Activated T-cell treated with anti-CD3 and anti-CD28 coated beads, Interleukin-2, amount 50 U/mL, for 4 hours (primary cell): ENCODE data around the gene STOML1. TPM values are rescaled to one million over a fixed set of nuclear protein-coding genes. Genes with fewer than 3 reads are reported as not detected.
A peak's percentile ranks its signal among the peaks of the same experiment; 100 is the strongest.
"Not testable (repeated sequence)": the region's sequence is repeated elsewhere in the genome, so short reads cannot be mapped to it uniquely, and the experiment has no call there.

Source experiments
- ATAC-seq, 2 donors: fragments of 200-7000 bp; cut with Tn5 transposase; one replicate each; pipeline ENCODE4 v1.10.0; 2021
- DNase-seq: peaks from one replicate; pipeline ENCODE4 v3.0.0-alpha.2; 2020
- H3K27me3 Mint-ChIP-seq: one replicate; pipeline ENCODE4 v1.8.0; 2021; ENCODE audit warnings: low read depth, mixed read lengths
- H3K36me3 Mint-ChIP-seq: one replicate; pipeline ENCODE4 v1.8.0; 2022; ENCODE audit warnings: mixed read lengths; ENCODE audit not compliant: insufficient read depth
- H3K4me1 Mint-ChIP-seq: one replicate; pipeline ENCODE4 v1.8.0; 2021; ENCODE audit warnings: low read depth, mixed read lengths
- H3K4me3 Mint-ChIP-seq: one replicate; pipeline ENCODE4 v1.8.0; 2021; ENCODE audit warnings: mild to moderate bottlenecking, moderate library complexity, mixed read lengths
- H3K9me3 Mint-ChIP-seq: one replicate; pipeline ENCODE4 v1.8.0; 2021; ENCODE audit warnings: mixed read lengths
- total RNA-seq, 3 donors: library from RNA; stranded (reverse); gene quantifications; one replicate each; pipeline ENCODE4 v1.2.1, GENCODE V29; 2021

The STOML1 gene
- total RNA-seq, 3 donors from 2014 or later: 14.6 to 17.9 (median 16.4) TPM

DNA sequence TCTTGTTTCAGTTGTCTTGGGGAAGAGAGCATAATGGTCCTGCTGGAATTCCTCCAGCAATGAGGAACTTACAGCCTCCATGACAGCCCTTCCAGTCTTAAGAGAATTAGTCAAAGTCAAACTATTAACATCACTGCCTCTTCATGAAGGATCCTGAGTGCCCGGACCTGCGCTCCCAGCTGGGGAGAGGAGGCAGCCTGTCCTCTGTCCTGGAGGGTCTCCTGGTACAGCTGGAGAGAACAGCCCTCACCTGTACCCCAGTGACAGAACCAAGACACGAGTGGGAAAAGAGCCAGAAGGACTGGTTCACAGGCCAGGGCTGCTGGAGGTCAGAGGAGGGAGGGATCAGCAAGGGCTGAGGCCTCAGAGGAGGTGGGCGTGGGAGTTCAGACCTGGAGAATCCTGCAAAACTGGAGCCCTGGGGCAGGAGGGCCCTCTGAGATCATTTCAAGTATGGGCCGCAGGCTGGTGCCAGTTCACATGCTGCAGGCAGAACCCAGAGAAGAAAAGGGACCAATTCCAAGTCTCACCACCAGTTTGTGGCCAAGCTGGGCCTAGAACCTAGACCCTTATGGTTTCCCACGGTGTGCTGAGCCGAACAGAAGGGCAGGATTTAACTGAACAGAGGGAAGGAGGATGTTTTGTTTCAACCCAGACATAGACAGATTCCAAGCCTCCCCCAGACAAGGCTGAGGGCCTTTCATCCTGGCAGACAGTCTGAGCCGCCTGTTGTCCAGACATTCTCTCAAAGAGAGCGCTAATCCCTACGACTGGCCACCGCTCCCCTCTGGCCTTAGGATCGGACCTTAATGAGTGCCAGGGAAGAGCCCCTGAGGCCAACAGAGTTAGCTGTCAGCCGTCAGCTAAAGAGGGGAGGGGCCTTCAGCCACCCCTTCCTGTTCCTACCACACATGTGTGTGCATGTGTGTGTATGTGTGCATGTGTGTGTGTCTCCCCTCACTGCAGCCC lies 47.6 kb downstream of the STOML1 start:
- ATAC-seq: no peak
- Mint-ChIP-seq H3K27me3 (no peaks in the 10 kb centered on the region), H3K4me1 (peaks cover 21% of the 10 kb centered on the region), H3K9me3 (no peaks in the 10 kb centered on the region), H3K36me3 (no peaks in the 10 kb centered on the region), H3K4me3 (no peak overlapping the region)
- DNase-seq: no peak

DNA sequence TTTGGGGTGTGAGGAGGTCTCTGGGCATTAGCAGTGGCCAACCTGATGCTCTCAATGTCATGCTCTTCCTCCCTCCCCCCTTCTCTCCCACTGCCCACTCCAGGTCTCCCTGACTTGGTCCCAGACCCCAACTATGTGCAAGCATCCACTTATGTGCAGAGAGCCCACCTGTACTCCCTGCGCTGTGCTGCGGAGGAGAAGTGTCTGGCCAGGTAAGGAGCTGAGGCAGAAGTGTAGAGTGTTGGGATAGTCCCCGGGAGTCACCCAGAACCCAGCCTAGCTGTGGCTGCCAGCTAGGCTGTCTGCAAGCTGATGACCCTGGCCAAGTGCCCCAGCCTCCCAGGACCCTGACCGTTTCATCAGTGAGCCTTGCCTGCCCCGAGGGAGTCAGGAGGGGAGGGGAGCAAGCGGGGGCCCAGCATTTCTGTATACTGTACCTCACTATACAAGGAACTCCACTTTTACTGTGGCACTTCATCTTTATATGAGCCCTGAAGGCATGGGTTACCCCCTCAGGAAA lies 49.3 kb downstream of the STOML1 start:
- ATAC-seq (no peak), DNase-seq (no peak)
- H3K36me3 Mint-ChIP-seq: no peaks in the 10 kb centered on the region
- no peaks in the 10 kb centered on the region for H3K9me3 Mint-ChIP-seq
- H3K4me3 Mint-ChIP-seq: no peak overlapping the region
- H3K27me3 Mint-ChIP-seq: no peaks in the 10 kb centered on the region
- H3K4me1 Mint-ChIP-seq: peaks cover 21% of the 10 kb centered on the region

DNA sequence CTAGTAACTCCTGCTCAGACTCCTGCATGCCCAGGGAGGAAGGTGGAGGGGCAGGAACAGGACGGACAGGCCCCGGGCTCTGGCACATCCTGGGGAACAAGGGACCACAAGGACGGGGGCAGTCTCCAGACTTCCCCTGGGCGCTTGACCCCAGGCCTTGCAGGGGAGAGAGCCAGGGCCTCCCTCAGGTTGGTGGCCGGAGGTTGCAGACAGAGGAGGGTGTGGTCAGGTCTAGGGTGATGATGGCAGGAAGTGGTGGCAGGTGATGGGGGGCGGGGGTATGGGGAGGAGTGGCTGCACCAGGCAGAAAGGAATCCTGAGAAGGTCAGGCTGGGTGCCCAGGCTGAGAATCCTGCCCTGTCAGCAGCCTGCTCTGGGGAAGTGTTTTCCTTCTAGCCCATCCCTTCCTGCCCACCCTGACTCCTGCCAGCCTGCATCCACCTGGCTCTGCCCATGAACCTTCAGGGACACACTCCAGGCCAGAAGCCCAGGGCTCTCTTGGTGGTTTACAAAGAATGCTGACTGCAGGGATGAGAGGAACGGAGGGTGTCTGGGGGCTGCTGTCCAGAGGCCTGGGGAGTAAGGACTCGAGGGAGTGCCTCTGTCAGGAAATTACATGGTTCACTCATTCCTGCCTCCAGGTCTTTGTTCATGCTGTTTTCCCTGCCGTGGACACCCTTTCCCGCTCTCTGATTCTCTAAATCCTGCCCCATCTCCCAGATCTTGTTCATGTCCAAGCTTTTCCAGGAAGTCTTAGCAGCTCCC lies 50.0 kb downstream of the STOML1 start:
- H3K4me1 Mint-ChIP-seq: peaks cover 21% of the 10 kb centered on the region
- no peaks in the 10 kb centered on the region for H3K9me3 Mint-ChIP-seq
- no peak for DNase-seq

DNA sequence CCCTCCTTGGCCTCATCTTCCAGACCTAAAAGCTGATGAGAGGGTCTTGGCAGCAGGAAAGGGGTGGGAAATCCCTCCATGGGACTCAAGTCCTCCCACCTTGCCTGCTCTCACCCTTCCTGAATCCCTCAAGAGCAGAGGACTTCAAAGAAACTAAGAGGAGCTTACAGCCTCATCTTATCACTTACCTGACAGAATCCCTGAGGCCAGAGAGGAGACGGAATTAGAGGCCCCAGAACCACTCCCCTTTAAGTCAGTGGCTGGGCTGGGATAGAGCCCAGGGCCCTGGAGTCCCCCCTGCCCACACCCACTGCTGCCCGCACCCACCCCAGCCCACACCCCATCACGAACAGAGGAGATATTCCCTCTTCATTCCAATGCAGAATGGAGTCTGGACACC lies 50.6 kb downstream of the STOML1 start:
- Mint-ChIP-seq H3K9me3 (no peaks in the 10 kb centered on the region), H3K36me3 (no peaks in the 10 kb centered on the region), H3K4me1 (peaks cover 20% of the 10 kb centered on the region), H3K27me3 (no peaks in the 10 kb centered on the region), H3K4me3 (no peak overlapping the region)
- DNase-seq (no peak), ATAC-seq (no peak)

More for the DNA sequence above, 50.0 kb downstream of the STOML1 start:
- ATAC-seq: peak in 1 of 2 donors; percentile 46
- Mint-ChIP-seq H3K4me3 (no peak overlapping the region), H3K36me3 (no peaks in the 10 kb centered on the region), H3K27me3 (no peaks in the 10 kb centered on the region)

DNA sequence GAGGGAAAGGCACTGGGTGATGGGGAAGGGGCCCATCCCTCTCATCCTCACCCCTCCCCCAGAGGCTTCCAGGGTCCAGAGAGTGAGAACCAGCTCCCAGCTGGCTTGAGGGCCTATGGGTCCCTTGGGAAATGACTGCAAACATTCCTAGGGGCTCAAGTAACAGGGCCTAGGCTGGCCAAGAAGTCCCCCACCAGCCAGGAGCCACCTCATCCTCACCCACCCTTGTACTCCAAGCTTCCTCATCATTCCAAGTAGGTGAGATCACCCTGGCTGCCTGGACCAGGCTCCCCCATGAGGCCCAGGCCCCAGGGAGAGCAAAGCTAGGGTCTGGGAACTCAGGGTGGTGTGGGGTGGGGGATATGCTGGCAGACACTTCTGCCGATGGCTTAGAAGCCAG lies 51.1 kb downstream of the STOML1 start:
- ATAC-seq (no peak), DNase-seq (no peak)
- no peak overlapping the region for H3K4me3 Mint-ChIP-seq
- peaks cover 19% of the 10 kb centered on the region for H3K4me1 Mint-ChIP-seq
- no peaks in the 10 kb centered on the region for H3K27me3 Mint-ChIP-seq
- no peaks in the 10 kb centered on the region for H3K9me3 Mint-ChIP-seq
- H3K36me3 Mint-ChIP-seq: no peaks in the 10 kb centered on the region

DNA sequence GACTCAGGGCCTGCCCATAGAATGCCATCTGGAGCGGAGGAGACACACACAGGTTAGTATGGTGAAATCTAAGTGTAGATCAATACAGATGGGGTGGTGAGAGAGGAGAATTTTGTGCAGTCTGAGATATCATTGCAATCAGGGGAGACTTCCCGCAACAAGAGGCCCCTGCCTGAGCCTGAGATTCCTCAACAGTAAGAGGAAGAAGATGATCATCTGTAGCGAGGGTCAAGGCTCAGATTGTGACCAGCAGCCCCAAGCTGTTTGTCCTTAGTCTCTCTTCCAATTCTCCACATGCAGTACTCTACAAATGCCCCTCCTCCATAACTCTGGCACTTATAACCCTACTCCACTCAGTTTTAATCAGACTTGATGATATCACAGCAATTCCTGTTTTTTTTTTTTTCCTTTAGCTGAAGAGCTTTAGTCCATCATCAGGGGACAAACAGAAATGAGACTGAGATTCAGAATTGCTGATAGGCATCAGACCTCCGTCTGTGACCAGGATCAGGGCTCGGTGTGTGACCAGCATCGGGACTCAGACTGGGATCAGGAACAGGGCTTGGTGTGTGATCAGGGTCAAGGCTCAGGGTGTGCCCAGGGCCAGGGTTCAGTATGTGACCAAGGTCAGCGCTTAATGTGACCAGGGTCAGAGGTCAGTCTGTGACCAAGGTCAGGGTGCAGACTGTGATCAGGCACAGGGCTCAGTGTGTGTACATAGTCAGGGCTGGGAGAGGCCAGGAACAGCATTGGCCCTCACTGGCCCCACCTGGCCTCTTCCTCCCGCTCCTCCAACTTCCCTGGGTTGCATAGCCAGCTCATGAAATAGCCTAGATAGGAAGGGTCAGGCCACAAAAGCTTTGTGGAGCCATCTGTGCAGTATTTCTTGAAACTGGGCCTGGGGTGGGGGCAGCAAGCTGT lies 51.8 kb downstream of the STOML1 start:
- ATAC-seq (no peak), DNase-seq (no peak)
- no peaks in the 10 kb centered on the region for H3K36me3 Mint-ChIP-seq
- H3K27me3 Mint-ChIP-seq: no peaks in the 10 kb centered on the region
- H3K9me3 Mint-ChIP-seq: no peaks in the 10 kb centered on the region
- peaks cover 19% of the 10 kb centered on the region for H3K4me1 Mint-ChIP-seq
- no peak overlapping the region for H3K4me3 Mint-ChIP-seq

DNA sequence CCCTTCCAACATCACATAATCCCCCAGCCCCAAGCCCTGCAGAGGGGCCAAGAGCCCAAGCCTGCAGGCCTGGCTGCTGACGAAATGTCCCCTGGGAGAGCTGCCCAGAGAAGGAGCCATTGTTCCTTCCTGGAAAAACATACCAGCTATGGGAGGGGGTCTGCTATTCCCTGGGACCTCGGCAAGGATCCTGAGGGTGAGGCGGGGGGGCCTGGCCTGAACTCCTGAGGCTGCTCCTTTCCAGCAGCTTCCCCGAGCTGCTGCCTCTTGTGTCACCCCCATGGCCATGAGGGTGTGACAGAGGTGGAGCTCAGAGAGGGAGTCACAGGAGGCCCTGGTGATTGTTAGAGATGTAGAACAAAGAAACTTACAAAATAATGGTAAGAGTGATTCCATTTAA lies 53.0 kb downstream of the STOML1 start:
- Mint-ChIP-seq H3K4me1 (peaks cover 25% of the 10 kb centered on the region), H3K27me3 (no peaks in the 10 kb centered on the region), H3K4me3 (no peak overlapping the region), H3K9me3 (no peaks in the 10 kb centered on the region), H3K36me3 (no peaks in the 10 kb centered on the region)
- DNase-seq: no peak
- no peak for ATAC-seq

DNA sequence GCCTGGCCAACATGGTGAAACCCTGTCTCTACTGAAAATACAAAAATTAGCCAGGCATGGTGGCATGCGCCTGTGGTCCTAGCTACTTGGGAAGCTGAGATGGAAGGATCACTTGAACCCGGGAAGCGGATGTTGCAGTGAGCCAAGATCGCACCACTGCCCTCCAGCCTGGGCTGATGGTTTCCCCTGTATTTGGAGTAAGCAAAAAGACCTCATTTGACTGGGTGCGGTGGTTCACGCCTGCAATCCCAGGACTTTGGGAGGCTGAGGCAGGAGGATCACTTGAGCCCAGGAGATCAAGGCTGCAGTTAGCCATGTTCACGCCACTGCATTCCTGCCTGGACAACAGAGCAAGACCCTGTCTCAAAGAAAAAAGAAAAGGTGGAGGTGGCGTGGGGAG lies 53.6 kb downstream of the STOML1 start:
- H3K4me3 Mint-ChIP-seq, DNase-seq, ATAC-seq, H3K27me3 Mint-ChIP-seq, H3K36me3 Mint-ChIP-seq, H3K9me3 Mint-ChIP-seq: not testable (repeated sequence)
- H3K4me1 Mint-ChIP-seq: peaks cover 25% of the 10 kb centered on the region

DNA sequence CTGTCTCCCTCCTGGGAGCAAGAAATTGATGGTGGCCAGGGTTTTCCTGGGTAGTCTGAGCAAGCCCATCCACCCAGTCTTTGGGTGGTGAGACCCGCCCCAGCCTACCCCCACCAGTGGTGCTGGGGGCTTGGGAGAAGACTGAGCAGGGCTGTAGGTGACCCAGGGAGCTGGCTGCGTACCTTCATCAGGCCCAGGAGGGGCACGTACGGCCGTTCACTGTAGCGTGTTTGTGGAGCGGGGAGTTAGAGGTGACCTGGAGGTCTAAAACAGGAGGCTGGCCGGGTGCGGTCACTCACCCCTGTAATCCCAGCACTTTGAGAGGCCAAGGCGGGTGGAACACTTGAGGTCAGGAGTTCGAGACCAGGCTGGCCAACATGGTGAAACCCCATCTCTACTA lies 54.4 kb downstream of the STOML1 start:
- ATAC-seq (no peak), DNase-seq (no peak)
- Mint-ChIP-seq H3K4me1 (peaks cover 23% of the 10 kb centered on the region), H3K27me3 (no peaks in the 10 kb centered on the region), H3K4me3 (no peak overlapping the region), H3K36me3 (no peaks in the 10 kb centered on the region), H3K9me3 (no peaks in the 10 kb centered on the region)

DNA sequence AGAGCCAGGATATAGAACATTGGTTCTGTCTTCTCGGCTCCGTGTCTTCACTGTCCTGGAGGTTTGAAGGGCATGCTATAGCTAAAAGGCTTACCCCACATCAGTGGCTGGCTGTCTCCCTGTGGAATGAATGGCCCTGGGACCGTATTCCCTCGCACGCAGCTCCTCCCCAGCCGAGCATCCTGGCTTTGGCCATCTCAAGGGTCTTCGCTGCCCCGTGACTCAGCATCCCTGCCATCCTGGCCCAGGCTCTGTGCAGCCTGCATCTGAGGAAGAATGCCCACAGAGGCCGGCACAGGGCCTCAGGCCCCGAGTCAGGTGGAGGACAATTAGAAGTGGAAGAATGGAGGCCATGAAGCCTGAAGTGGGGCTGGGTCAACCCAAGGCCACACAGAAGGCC lies 54.8 kb downstream of the STOML1 start:
- no peaks in the 10 kb centered on the region for H3K9me3 Mint-ChIP-seq
- peaks cover 19% of the 10 kb centered on the region for H3K4me1 Mint-ChIP-seq
- no peak overlapping the region for H3K4me3 Mint-ChIP-seq
- ATAC-seq: no peak
- no peaks in the 10 kb centered on the region for H3K27me3 Mint-ChIP-seq
- no peak for DNase-seq
- no peaks in the 10 kb centered on the region for H3K36me3 Mint-ChIP-seq

DNA sequence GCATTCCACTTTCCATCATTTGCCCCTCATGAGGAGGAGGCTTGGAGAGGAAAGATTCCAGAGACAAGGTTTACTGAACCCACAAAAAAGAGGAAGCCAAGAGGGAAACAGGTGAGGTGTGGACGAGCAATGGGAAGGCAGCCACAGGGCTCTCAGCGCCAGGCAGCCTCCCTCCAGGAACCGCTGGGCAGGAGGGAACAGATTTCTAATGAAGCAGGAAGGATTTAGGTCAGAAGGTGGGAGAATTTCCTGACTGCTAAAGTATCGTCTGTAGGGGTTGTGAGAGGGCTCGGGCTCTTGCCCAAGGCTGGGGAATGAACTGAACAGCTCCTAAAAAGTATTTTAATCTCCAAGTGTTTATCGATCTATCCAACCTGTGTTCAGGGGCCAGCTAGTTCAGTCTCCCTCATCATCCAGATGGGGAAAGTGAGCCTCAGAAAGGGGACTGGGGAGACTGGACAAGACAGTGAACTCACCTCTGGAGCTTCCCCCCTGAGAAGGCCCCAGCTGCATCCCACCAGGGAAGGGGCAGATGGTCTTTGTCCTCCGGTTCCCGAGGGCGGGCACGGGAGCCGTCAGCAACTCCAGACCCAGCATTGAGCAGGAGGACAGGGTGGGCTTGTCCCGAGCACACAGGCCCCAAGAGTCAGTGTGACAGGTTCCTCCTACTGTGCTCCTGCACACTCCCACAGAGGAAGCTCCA lies 55.4 kb downstream of the STOML1 start:
- no peaks in the 10 kb centered on the region for H3K27me3 Mint-ChIP-seq
- H3K36me3 Mint-ChIP-seq: no peaks in the 10 kb centered on the region
- ATAC-seq (no peak), DNase-seq (no peak)
- H3K4me1 Mint-ChIP-seq: peaks cover 14% of the 10 kb centered on the region
- H3K4me3 Mint-ChIP-seq: no peak overlapping the region
- H3K9me3 Mint-ChIP-seq: no peaks in the 10 kb centered on the region

DNA sequence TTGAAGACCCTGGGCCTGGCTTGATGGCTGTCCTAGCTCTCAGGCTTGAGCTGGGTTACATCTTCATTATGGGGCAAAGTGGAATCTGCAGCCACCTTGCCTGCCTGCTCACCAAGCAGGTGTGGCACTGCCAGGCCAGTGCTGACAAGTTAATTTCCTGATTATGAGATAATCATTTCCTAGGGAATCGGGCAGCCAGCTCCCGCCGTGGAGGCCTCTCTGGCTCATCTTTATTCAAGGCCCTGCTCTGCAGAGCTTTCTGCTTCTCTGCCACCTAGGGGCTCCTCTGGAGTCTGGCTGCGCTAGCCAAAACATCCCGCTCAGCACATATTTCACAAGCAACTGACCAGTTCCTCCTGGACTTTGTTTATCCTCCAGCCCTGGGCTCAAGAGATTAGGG lies 55.9 kb downstream of the STOML1 start:
- H3K4me1 Mint-ChIP-seq: peaks cover 10% of the 10 kb centered on the region
- ATAC-seq (no peak), DNase-seq (no peak)
- H3K36me3 Mint-ChIP-seq: no peaks in the 10 kb centered on the region
- H3K27me3 Mint-ChIP-seq: no peaks in the 10 kb centered on the region
- no peaks in the 10 kb centered on the region for H3K9me3 Mint-ChIP-seq
- H3K4me3 Mint-ChIP-seq: no peak overlapping the region

DNA sequence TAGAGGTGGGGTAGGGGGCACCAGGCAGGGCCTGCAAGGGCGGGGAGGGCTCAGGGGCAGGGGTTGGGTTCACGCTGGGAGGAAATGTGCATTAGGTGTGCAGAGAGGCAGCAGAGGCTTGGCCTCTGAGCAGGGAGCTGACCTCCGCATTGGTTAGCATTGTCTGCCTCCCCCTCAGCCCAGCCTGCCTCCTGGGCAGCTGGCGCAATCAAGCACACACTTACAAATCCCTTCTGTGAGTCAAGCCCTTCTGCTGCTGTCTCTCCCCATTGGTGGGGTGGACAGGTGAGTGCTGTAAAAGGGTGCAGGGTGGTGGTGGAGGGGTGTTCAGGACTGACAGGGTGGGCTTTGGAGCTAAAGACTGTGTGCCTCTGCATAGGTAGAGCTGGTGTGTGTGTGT lies 56.5 kb downstream of the STOML1 start:
- no peaks in the 10 kb centered on the region for H3K9me3 Mint-ChIP-seq
- no peaks in the 10 kb centered on the region for H3K36me3 Mint-ChIP-seq
- ATAC-seq (no peak), DNase-seq (no peak)
- H3K4me3 Mint-ChIP-seq: no peak overlapping the region
- peaks cover 12% of the 10 kb centered on the region for H3K4me1 Mint-ChIP-seq
- no peaks in the 10 kb centered on the region for H3K27me3 Mint-ChIP-seq
